SK-N-SH treated with all-trans-retinoic acid at 6 μM for 48 hours (cell line): ENCODE data around the gene DLG3.

Source experiments
- ATAC-seq: fragments of 200-7000 bp; cut with Tn5 transposase; 3 replicates; pipeline ENCODE4 v1.9.1; 2020; ENCODE audit warnings: mild to moderate bottlenecking, moderate library complexity
- ARNTL ChIP-seq: fragments of 450-650 bp; formaldehyde crosslinking; IDR thresholded peaks from 2 replicates; pipeline ENCODE4 v1.5.0; 2020; ENCODE audit warnings: low read depth, mild to moderate bottlenecking, moderate library complexity, borderline replicate concordance
- BACH2 ChIP-seq: fragments of 250-450 bp; sonication (Bioruptor Pico); IDR thresholded peaks from 2 replicates; pipeline ENCODE4 v1.9.0; 2021; ENCODE audit warnings: mild to moderate bottlenecking, borderline replicate concordance
- CSDC2 ChIP-seq: fragments of 250-450 bp; sonication (Bioruptor Pico); IDR thresholded peaks from 2 replicates; pipeline ENCODE4 v1.5.0; 2020; ENCODE audit warnings: mild to moderate bottlenecking, moderate library complexity
- ESRRG ChIP-seq: fragments of 250-450 bp; sonication (Bioruptor Pico); IDR thresholded peaks from 2 replicates; pipeline ENCODE4 v1.6.1; 2021; ENCODE audit warnings: mild to moderate bottlenecking
- GLIS3 ChIP-seq: fragments of 250-450 bp; sonication (Bioruptor Pico); IDR thresholded peaks from 2 replicates; pipeline ENCODE4 v1.5.0; 2020; ENCODE audit warnings: mild to moderate bottlenecking, moderate library complexity
- ISL1 ChIP-seq: fragments of 250-450 bp; sonication (Bioruptor Pico); IDR thresholded peaks from 2 replicates; pipeline ENCODE4 v2.1.2; 2022; ENCODE audit warnings: mild to moderate bottlenecking, moderate library complexity
- OSR1 ChIP-seq: fragments of 250-450 bp; sonication (Bioruptor Pico); IDR thresholded peaks from 2 replicates; pipeline ENCODE4 v1.8.0; 2022; ENCODE audit warnings: moderate library complexity, mild to moderate bottlenecking, inconsistent platforms
- PPARA ChIP-seq: fragments of 250-450 bp; sonication (Bioruptor Pico); IDR thresholded peaks from 2 replicates; pipeline ENCODE4 v1.5.0; 2020; ENCODE audit warnings: mild to moderate bottlenecking, borderline replicate concordance
- RARB ChIP-seq: fragments of 250-450 bp; sonication (Bioruptor Pico); IDR thresholded peaks from 2 replicates; pipeline ENCODE4 v1.8.0; 2021; ENCODE audit warnings: mild to moderate bottlenecking, moderate library complexity
- SNAI2 ChIP-seq: fragments of 250-450 bp; sonication (Bioruptor Pico); IDR thresholded peaks from 2 replicates; pipeline ENCODE4 v1.5.0; 2020; ENCODE audit warnings: mild to moderate bottlenecking, moderate library complexity
- TCF4 ChIP-seq: fragments of 250-450 bp; sonication (Bioruptor Pico); IDR thresholded peaks from 2 replicates; pipeline ENCODE4 v1.8.0; 2021; ENCODE audit warnings: mild to moderate bottlenecking, moderate library complexity, borderline replicate concordance
- TOX ChIP-seq: fragments of 250-450 bp; sonication (Bioruptor Pico); IDR thresholded peaks from 2 replicates; pipeline ENCODE4 v1.8.0; 2021; ENCODE audit warnings: mild to moderate bottlenecking, moderate library complexity, borderline replicate concordance
- ZC3H10 ChIP-seq: fragments of 250-450 bp; sonication (Bioruptor Pico); IDR thresholded peaks from 2 replicates; pipeline ENCODE4 v1.5.1; 2021; ENCODE audit warnings: mild to moderate bottlenecking, moderate library complexity
- ZFP3 ChIP-seq: fragments of 250-450 bp; sonication (Bioruptor Pico); IDR thresholded peaks from 2 replicates; pipeline ENCODE4 v1.5.0; 2020; ENCODE audit warnings: mild to moderate bottlenecking, moderate library complexity
- ZFP30 ChIP-seq: fragments of 450-650 bp; formaldehyde crosslinking; IDR thresholded peaks from 2 replicates; pipeline ENCODE4 v1.5.0; 2022; ENCODE audit warnings: mild to moderate bottlenecking, moderate library complexity
- ZNF565 ChIP-seq: fragments of 450-650 bp; formaldehyde crosslinking; conservative IDR thresholded peaks from 2 replicates; pipeline ENCODE4 v1.5.0; 2020; ENCODE audit warnings: low read depth, mild to moderate bottlenecking, moderate library complexity
- ZNF70 ChIP-seq: fragments of 450-650 bp; formaldehyde crosslinking; IDR thresholded peaks from 2 replicates; pipeline ENCODE4 v1.5.0; 2020; ENCODE audit warnings: mild to moderate bottlenecking, moderate library complexity
- ZNF8 ChIP-seq: fragments of 450-650 bp; formaldehyde crosslinking; IDR thresholded peaks from 2 replicates; pipeline ENCODE4 v1.5.0; 2020; ENCODE audit warnings: mild to moderate bottlenecking, moderate library complexity
- TF ChIP-seq, protein P1 (sequence below): fragments of 250-450 bp; sonication (Bioruptor Pico); IDR thresholded peaks from 2 replicates; pipeline ENCODE4 v1.5.1; 2021; ENCODE audit warnings: mild to moderate bottlenecking, moderate library complexity
- TF ChIP-seq, protein P2 (sequence below): fragments of 250-450 bp; sonication (Bioruptor Pico); IDR thresholded peaks from 2 replicates; pipeline ENCODE4 v1.5.1; 2020; ENCODE audit warnings: low read depth, mild to moderate bottlenecking, moderate library complexity
- TF ChIP-seq, protein P3 (sequence below): fragments of 250-450 bp; sonication (Bioruptor Pico); IDR thresholded peaks from 2 replicates; pipeline ENCODE4 v1.8.0; 2020; ENCODE audit warnings: mild to moderate bottlenecking, moderate library complexity, borderline replicate concordance
- TF ChIP-seq, protein P4 (sequence below): fragments of 250-450 bp; sonication (Bioruptor Pico); IDR thresholded peaks from 2 replicates; pipeline ENCODE4 v1.5.0; 2020; ENCODE audit warnings: mild to moderate bottlenecking, moderate library complexity
- TF ChIP-seq, protein P5 (sequence below): fragments of 250-450 bp; sonication (Bioruptor Pico); IDR thresholded peaks from 2 replicates; pipeline ENCODE4 v1.8.0; 2021; ENCODE audit warnings: low read depth, mild to moderate bottlenecking, moderate library complexity, borderline replicate concordance

Gene DLG3

DNA sequence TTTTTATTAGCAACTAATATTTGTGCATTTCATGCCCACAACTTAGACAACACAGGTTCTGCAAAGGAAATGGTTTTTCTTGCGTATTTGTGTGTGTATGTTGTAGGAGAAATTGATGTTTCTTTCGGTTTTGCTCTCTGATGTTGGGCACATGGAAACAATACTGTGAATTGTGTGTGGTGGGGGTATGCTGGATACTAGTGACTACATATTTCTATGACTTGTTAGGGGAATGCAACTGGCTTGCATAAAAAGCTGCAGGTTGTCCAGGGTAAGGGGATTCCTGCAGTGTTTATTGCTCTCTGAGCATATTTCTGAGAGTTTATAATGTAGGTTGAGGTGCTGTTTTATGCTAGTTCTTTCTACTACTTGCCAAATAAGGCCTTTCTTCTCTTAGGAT, 11.6 kb downstream of the DLG3 start:
- no peak for ATAC-seq
- TF ChIP-seq ARNTL (no peak), TCF4 (no peak), GLIS3 (CRISPR knock-in tag) (no peak), ZFP3 (CRISPR knock-in tag) (no peak), PPARA (CRISPR knock-in tag) (no peak), ZNF565 (CRISPR knock-in tag) (no peak), ZFP30 (CRISPR knock-in tag) (no peak), BACH2 (CRISPR knock-in tag) (no peak), OSR1 (CRISPR knock-in tag) (no peak), ZC3H10 (no peak), ZNF70 (CRISPR knock-in tag) (no peak), TOX (CRISPR knock-in tag) (no peak), SNAI2 (CRISPR knock-in tag) (no peak), ISL1 (no peak), RARB (no peak)
- TF ChIP-seq, protein P1, sequence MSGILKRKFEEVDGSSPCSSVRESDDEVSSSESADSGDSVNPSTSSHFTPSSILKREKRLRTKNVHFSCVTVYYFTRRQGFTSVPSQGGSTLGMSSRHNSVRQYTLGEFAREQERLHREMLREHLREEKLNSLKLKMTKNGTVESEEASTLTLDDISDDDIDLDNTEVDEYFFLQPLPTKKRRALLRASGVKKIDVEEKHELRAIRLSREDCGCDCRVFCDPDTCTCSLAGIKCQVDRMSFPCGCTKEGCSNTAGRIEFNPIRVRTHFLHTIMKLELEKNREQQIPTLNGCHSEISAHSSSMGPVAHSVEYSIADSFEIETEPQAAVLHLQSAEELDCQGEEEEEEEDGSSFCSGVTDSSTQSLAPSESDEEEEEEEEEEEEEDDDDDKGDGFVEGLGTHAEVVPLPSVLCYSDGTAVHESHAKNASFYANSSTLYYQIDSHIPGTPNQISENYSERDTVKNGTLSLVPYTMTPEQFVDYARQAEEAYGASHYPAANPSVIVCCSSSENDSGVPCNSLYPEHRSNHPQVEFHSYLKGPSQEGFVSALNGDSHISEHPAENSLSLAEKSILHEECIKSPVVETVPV (CRISPR knock-in tag): no peak
- TF ChIP-seq, protein P2, sequence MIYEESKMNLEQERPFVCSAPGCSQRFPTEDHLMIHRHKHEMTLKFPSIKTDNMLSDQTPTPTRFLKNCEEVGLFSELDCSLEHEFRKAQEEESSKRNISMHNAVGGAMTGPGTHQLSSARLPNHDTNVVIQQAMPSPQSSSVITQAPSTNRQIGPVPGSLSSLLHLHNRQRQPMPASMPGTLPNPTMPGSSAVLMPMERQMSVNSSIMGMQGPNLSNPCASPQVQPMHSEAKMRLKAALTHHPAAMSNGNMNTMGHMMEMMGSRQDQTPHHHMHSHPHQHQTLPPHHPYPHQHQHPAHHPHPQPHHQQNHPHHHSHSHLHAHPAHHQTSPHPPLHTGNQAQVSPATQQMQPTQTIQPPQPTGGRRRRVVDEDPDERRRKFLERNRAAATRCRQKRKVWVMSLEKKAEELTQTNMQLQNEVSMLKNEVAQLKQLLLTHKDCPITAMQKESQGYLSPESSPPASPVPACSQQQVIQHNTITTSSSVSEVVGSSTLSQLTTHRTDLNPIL (CRISPR knock-in tag): no peak
- TF ChIP-seq, protein P3, sequence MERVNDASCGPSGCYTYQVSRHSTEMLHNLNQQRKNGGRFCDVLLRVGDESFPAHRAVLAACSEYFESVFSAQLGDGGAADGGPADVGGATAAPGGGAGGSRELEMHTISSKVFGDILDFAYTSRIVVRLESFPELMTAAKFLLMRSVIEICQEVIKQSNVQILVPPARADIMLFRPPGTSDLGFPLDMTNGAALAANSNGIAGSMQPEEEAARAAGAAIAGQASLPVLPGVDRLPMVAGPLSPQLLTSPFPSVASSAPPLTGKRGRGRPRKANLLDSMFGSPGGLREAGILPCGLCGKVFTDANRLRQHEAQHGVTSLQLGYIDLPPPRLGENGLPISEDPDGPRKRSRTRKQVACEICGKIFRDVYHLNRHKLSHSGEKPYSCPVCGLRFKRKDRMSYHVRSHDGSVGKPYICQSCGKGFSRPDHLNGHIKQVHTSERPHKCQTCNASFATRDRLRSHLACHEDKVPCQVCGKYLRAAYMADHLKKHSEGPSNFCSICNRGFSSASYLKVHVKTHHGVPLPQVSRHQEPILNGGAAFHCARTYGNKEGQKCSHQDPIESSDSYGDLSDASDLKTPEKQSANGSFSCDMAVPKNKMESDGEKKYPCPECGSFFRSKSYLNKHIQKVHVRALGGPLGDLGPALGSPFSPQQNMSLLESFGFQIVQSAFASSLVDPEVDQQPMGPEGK (CRISPR knock-in tag): no peak
- TF ChIP-seq, protein P4, sequence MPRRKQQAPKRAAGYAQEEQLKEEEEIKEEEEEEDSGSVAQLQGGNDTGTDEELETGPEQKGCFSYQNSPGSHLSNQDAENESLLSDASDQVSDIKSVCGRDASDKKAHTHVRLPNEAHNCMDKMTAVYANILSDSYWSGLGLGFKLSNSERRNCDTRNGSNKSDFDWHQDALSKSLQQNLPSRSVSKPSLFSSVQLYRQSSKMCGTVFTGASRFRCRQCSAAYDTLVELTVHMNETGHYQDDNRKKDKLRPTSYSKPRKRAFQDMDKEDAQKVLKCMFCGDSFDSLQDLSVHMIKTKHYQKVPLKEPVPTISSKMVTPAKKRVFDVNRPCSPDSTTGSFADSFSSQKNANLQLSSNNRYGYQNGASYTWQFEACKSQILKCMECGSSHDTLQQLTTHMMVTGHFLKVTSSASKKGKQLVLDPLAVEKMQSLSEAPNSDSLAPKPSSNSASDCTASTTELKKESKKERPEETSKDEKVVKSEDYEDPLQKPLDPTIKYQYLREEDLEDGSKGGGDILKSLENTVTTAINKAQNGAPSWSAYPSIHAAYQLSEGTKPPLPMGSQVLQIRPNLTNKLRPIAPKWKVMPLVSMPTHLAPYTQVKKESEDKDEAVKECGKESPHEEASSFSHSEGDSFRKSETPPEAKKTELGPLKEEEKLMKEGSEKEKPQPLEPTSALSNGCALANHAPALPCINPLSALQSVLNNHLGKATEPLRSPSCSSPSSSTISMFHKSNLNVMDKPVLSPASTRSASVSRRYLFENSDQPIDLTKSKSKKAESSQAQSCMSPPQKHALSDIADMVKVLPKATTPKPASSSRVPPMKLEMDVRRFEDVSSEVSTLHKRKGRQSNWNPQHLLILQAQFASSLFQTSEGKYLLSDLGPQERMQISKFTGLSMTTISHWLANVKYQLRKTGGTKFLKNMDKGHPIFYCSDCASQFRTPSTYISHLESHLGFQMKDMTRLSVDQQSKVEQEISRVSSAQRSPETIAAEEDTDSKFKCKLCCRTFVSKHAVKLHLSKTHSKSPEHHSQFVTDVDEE (CRISPR knock-in tag): no peak

DNA sequence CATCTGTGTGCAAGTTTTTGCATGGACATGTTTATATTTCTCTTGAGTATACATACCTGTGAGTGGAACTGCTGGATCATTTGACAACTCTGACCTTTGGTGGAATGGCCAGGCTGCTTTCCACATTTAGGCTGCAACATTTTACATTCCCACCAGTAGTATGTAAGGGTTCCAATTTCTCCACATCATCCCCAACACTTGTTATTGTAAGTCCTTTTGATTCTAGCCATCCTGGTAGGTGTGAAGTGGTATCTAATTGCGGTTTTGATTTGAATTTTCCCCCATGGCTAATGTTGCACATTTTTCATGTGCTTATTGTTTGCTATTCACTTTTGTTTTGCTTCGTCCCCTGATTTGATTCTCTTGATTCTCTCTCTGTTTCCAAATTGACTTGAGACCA, 16.4 kb downstream of the DLG3 start:
- TF ChIP-seq, protein P3 (CRISPR knock-in tag): no peak
- TF ChIP-seq, protein P4 (CRISPR knock-in tag): no peak
- TF ChIP-seq, protein P5, sequence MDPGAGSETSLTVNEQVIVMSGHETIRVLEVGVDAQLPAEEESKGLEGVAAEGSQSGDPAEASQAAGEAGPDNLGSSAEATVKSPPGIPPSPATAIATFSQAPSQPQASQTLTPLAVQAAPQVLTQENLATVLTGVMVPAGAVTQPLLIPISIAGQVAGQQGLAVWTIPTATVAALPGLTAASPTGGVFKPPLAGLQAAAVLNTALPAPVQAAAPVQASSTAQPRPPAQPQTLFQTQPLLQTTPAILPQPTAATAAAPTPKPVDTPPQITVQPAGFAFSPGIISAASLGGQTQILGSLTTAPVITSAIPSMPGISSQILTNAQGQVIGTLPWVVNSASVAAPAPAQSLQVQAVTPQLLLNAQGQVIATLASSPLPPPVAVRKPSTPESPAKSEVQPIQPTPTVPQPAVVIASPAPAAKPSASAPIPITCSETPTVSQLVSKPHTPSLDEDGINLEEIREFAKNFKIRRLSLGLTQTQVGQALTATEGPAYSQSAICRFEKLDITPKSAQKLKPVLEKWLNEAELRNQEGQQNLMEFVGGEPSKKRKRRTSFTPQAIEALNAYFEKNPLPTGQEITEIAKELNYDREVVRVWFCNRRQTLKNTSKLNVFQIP: no peak
- no peak for TF ChIP-seq ARNTL
- TF ChIP-seq ZFP30 (CRISPR knock-in tag): no peak
- no peak for TF ChIP-seq CSDC2 (CRISPR knock-in tag)
- TF ChIP-seq TCF4: no peak
- no peak for TF ChIP-seq ZC3H10
- TF ChIP-seq PPARA (CRISPR knock-in tag): no peak
- no peak for TF ChIP-seq ISL1
- no peak for TF ChIP-seq SNAI2 (CRISPR knock-in tag)
- no peak for TF ChIP-seq OSR1 (CRISPR knock-in tag)
- TF ChIP-seq GLIS3 (CRISPR knock-in tag): no peak
- TF ChIP-seq TOX (CRISPR knock-in tag): no peak
- no peak for TF ChIP-seq ESRRG (CRISPR knock-in tag)
- TF ChIP-seq ZNF565 (CRISPR knock-in tag): no peak
- no peak for TF ChIP-seq RARB
- TF ChIP-seq ZNF8: no peak
- no peak for ATAC-seq
